ENCODE results near the gene SLC22A23. TPM values are rescaled to one million over a fixed set of nuclear protein-coding genes. Genes with fewer than 3 reads are reported as not detected.

The SLC22A23 gene
- total and polyA plus RNA-seq, 2 experiments from 2014 or later, result 6.1 to 38.3 TPM

- Mint-ChIP-seq H3K36me3 (ENCODE audit: low read depth) (no peaks in the 10 kb centered on the region; the same call in 2 of the 3 replicates), H3K4me3 (no peak overlapping the region), H3K9me3 (no peaks in the 10 kb centered on the region; the same call in 2 of the 3 replicates), H3K27me3 (ENCODE audit: insufficient read depth, low read depth, poor library complexity) (peaks cover 35% of the 10 kb centered on the region), H3K4me1 (peaks cover 87% of the 10 kb centered on the region), H3K27ac (no peak overlapping the region; the same call in none of the 2 replicates)
- Histone ChIP-seq H3K27ac (ENCODE audit: low read depth) (no peak overlapping the region), H3K79me2 (replicated peaks; ENCODE audit: insufficient read depth) (peaks cover 69% of the 10 kb centered on the region), H3K36me3 (ENCODE audit: insufficient read depth) (no peaks in the 10 kb centered on the region), H3K27me3 (ENCODE audit: insufficient read depth) (no peaks in the 10 kb centered on the region), H3K4me3 (no peak overlapping the region), H3K9me2 (ENCODE audit: insufficient read depth) (no peaks in the 10 kb centered on the region), H3K4me2 (no peak overlapping the region), H3K4me1 (ENCODE audit: insufficient read depth) (peaks cover 34% of the 10 kb centered on the region), H2AFZ (no peak overlapping the region), H3F3A (replicated peaks; ENCODE audit: low read depth) (no peaks in the 10 kb centered on the region; the same call in 1 of the 2 replicates), H4K20me1 (replicated peaks; ENCODE audit: insufficient read depth) (no peaks in the 10 kb centered on the region)
- ATAC-seq, result peak; percentile 37
- TF ChIP-seq ZNF114 (CRISPR knock-in tag; IDR thresholded peaks at IDR 0.05) (no peak), NANOG (IDR thresholded peaks at IDR 0.05; ENCODE audit: borderline replicate concordance) (no peak), EZH2phosphoT487 (IDR thresholded peaks at IDR 0.05; ENCODE audit: unreplicated experiment) (no peak), CTCF (conservative IDR thresholded peaks at IDR 0.05; ENCODE audit: low read depth in 2 of 2) (no peak), ETS1 (IDR thresholded peaks at IDR 0.05) (no peak), POLR2AphosphoS5 (IDR thresholded peaks at IDR 0.05; ENCODE audit: low read depth) (no peak), CREB1 (CRISPR knock-in tag; IDR thresholded peaks at IDR 0.05; ENCODE audit: low read depth) (no peak), ZNF331 (CRISPR knock-in tag; IDR thresholded peaks at IDR 0.05; ENCODE audit: low read depth) (no peak)
- no peak for DNase-seq (ENCODE audit: low spot score)
Measured at GRCh38 chr6:3333263-3333662, 123.6 kb downstream of the SLC22A23 start.

GRCh38 chr6:3331971-3332370 lies 124.9 kb downstream of the SLC22A23 start:
- ATAC-seq, result no peak
- Mint-ChIP-seq H3K27ac (peak overlapping the region; percentile 59; the same call in 1 of the 2 replicates), H3K4me1 (peaks cover 85% of the 10 kb centered on the region)

More at GRCh38 chr6:3331971-3332370, 124.9 kb downstream of the SLC22A23 start:
- H4K20me1 ChIP-seq (replicated peaks; ENCODE audit: insufficient read depth), result 0 out of 2 replicates have a peak, but pooled peaks cover 8% of the 10 kb centered on the region
- H3K27ac ChIP-seq (ENCODE audit: low read depth), result no peak overlapping the region
- no peak for TF ChIP-seq REST (IDR thresholded peaks at IDR 0.05; ENCODE audit: unreplicated experiment)
- no peak for TF ChIP-seq EZH2phosphoT487 (IDR thresholded peaks at IDR 0.05; ENCODE audit: unreplicated experiment)
- no peak for TF ChIP-seq NANOG (IDR thresholded peaks at IDR 0.05; ENCODE audit: borderline replicate concordance)
- TF ChIP-seq ZNF114 (CRISPR knock-in tag; IDR thresholded peaks at IDR 0.05), result no peak
- TF ChIP-seq EZH2 (IDR thresholded peaks at IDR 0.05; ENCODE audit: low read depth, unreplicated experiment), result no peak
- no peak for TF ChIP-seq ETS1 (IDR thresholded peaks at IDR 0.05)
- no peak for TF ChIP-seq JUNB (IDR thresholded peaks at IDR 0.05; ENCODE audit: unreplicated experiment)
- TF ChIP-seq POLR2AphosphoS5 (IDR thresholded peaks at IDR 0.05; ENCODE audit: low read depth), result no peak
- H3K79me2 ChIP-seq (replicated peaks; ENCODE audit: insufficient read depth), result peaks cover 79% of the 10 kb centered on the region
- no peak for DNase-seq (ENCODE audit: low spot score)
- Mint-ChIP-seq H3K27me3 (ENCODE audit: insufficient read depth, low read depth, poor library complexity) (peaks cover 35% of the 10 kb centered on the region), H3K9me3 (no peaks in the 10 kb centered on the region; the same call in 2 of the 3 replicates), H3K4me3 (no peak overlapping the region), H3K36me3 (ENCODE audit: low read depth) (no peaks in the 10 kb centered on the region; the same call in 2 of the 3 replicates)
- H3K4me2 ChIP-seq, result no peak overlapping the region
- H3K4me1 ChIP-seq (ENCODE audit: insufficient read depth), result peaks cover 21% of the 10 kb centered on the region
- H3F3A ChIP-seq (replicated peaks; ENCODE audit: low read depth), result peaks cover 7% of the 10 kb centered on the region; the same call in 1 of the 2 replicates
- H2AFZ ChIP-seq, result no peak overlapping the region
- H3K36me3 ChIP-seq (ENCODE audit: insufficient read depth), result no peaks in the 10 kb centered on the region
- H3K4me3 ChIP-seq, result no peak overlapping the region
- no peaks in the 10 kb centered on the region for H3K9me2 ChIP-seq (ENCODE audit: insufficient read depth)
- no peaks in the 10 kb centered on the region for H3K27me3 ChIP-seq (ENCODE audit: insufficient read depth)
